GM08714 (cell line): ENCODE results near the gene VWA3A.
"Not testable (repeated sequence)": the region's sequence is repeated elsewhere in the genome, so short reads cannot be mapped to it uniquely, and the experiment has no call there.

Source experiments
- H3K4me3 ChIP-seq: fragments of 200-500 bp; sonication (Bioruptor generic); 2 replicates; pipeline ENCODE4 v1.5.1; 2014; ENCODE audit warnings: mild to moderate bottlenecking, low read length, inconsistent platforms
- ZNF274 ChIP-seq: IDR thresholded peaks from 2 replicates; pipeline ENCODE4 v1.6.1; 2012; ENCODE audit warnings: mild to moderate bottlenecking, low read depth, low read length

Gene VWA3A

GRCh38 chr16:22139008-22139407 is 46.7 kb downstream of the VWA3A start:
- H3K4me3 ChIP-seq: no peak overlapping the region
- no peak for TF ChIP-seq ZNF274

GRCh38 chr16:22139732-22140131 is 47.4 kb downstream of the VWA3A start:
- no peak for TF ChIP-seq ZNF274
- no peak overlapping the region for H3K4me3 ChIP-seq

GRCh38 chr16:22141767-22142166 is 49.4 kb downstream of the VWA3A start:
- H3K4me3 ChIP-seq: no peak overlapping the region

GRCh38 chr16:22144520-22144919 is 52.2 kb downstream of the VWA3A start:
- no peak for TF ChIP-seq ZNF274

More at GRCh38 chr16:22141767-22142166, 49.4 kb downstream of the VWA3A start:
- no peak for TF ChIP-seq ZNF274

GRCh38 chr16:22147853-22148252 is 55.5 kb downstream of the VWA3A start:
- TF ChIP-seq ZNF274: no peak
- H3K4me3 ChIP-seq: no peak overlapping the region

More at GRCh38 chr16:22144520-22144919, 52.2 kb downstream of the VWA3A start:
- H3K4me3 ChIP-seq: no peak overlapping the region

GRCh38 chr16:22151246-22151998 is 59.1 kb downstream of the VWA3A start:
- no peak for TF ChIP-seq ZNF274
- H3K4me3 ChIP-seq: no peak overlapping the region

GRCh38 chr16:22152316-22152715 is 60.0 kb downstream of the VWA3A start:
- no peak for TF ChIP-seq ZNF274
- no peak overlapping the region for H3K4me3 ChIP-seq

GRCh38 chr16:22153078-22153477 is 60.7 kb downstream of the VWA3A start:
- not testable (repeated sequence) for H3K4me3 ChIP-seq

GRCh38 chr16:22161401-22161800 is 69.1 kb downstream of the VWA3A start:
- TF ChIP-seq ZNF274: no peak
- no peak overlapping the region for H3K4me3 ChIP-seq

GRCh38 chr16:22161999-22162655 is 69.8 kb downstream of the VWA3A start, which contains the start of gene SDR42E2:
SDR42E2 (plus strand) TSS chr16:22162506; CDS start chr16:22165583, 3,077 bp downstream.
- no peak within 1 kb of the TSS for H3K4me3 ChIP-seq
- no peak for TF ChIP-seq ZNF274

GRCh38 chr16:22162656-22163009 is 70.3 kb downstream of the VWA3A start:
- H3K4me3 ChIP-seq: no peak overlapping the region
- no peak for TF ChIP-seq ZNF274

- no peak overlapping the region for H3K4me3 ChIP-seq
- TF ChIP-seq ZNF274: no peak
Observed at GRCh38 chr16:22163806-22164205, 71.5 kb downstream of the VWA3A start.

GRCh38 chr16:22164482-22164881 is 72.1 kb downstream of the VWA3A start:
- TF ChIP-seq ZNF274: no peak
- no peak overlapping the region for H3K4me3 ChIP-seq

- no peak overlapping the region for H3K4me3 ChIP-seq
- TF ChIP-seq ZNF274: no peak
Observed at GRCh38 chr16:22165508-22166285, 73.4 kb downstream of the VWA3A start.

- no peak for TF ChIP-seq ZNF274
- H3K4me3 ChIP-seq: no peak overlapping the region
Observed at GRCh38 chr16:22171953-22172352, 79.6 kb downstream of the VWA3A start.

GRCh38 chr16:22172642-22173041 is 80.3 kb downstream of the VWA3A start:
- H3K4me3 ChIP-seq: not testable (repeated sequence)
